Osteoblast (primary cell): ENCODE data around the gene PCCA. TPM values are rescaled to one million over a fixed set of nuclear protein-coding genes. Genes with fewer than 3 reads are reported as not detected.

ENCODE experiments used
- DNase-seq: peaks from one replicate; pipeline ENCODE4 v3.0.0; 2011; ENCODE audit warnings: low spot score, mixed read lengths; ENCODE audit not compliant: insufficient read length; ENCODE audit errors: missing footprints
- H2AFZ ChIP-seq: 2 replicates; pipeline ENCODE4 v1.6.0; 2011; ENCODE audit warnings: mild to moderate bottlenecking, low read length
- H3K27ac ChIP-seq: 2 replicates; pipeline ENCODE4 v1.5.1; 2011; ENCODE audit warnings: mild to moderate bottlenecking, low read depth, low read length, moderate library complexity
- H3K27me3 ChIP-seq: 2 replicates; pipeline ENCODE4 v1.6.0; 2012; ENCODE audit warnings: mild to moderate bottlenecking, control low read depth, inconsistent platforms, low read length, moderate library complexity; ENCODE audit not compliant: insufficient read depth
- H3K36me3 ChIP-seq: 2 replicates; pipeline ENCODE4 v1.5.1; 2011; ENCODE audit warnings: mild to moderate bottlenecking, low read length, control low read depth, moderate library complexity; ENCODE audit not compliant: insufficient read depth
- H3K4me1 ChIP-seq: 2 replicates; pipeline ENCODE4 v1.5.1; 2011; ENCODE audit warnings: mild to moderate bottlenecking, low read length, control low read depth, moderate library complexity; ENCODE audit not compliant: insufficient read depth
- H3K4me2 ChIP-seq: 2 replicates; pipeline ENCODE4 v1.6.0; 2011; ENCODE audit warnings: mild to moderate bottlenecking, low read length; ENCODE audit not compliant: insufficient read depth
- H3K4me3 ChIP-seq: fragments of 200-600 bp; sonication (generic); 3 replicates; pipeline ENCODE4 v1.5.1; 2012; ENCODE audit warnings: mild to moderate bottlenecking, low read length, inconsistent platforms; ENCODE audit not compliant: insufficient read depth
- H3K79me2 ChIP-seq: 2 replicates; pipeline ENCODE4 v1.6.0; 2012; ENCODE audit warnings: mild to moderate bottlenecking, low read length, control low read depth, inconsistent platforms; ENCODE audit not compliant: insufficient read depth
- H3K9me3 ChIP-seq: 2 replicates; pipeline ENCODE4 v1.5.1; 2011; ENCODE audit warnings: low read depth, low read length, control low read depth
- H4K20me1 ChIP-seq: 2 replicates; pipeline ENCODE4 v1.6.0; 2012; ENCODE audit warnings: mild to moderate bottlenecking, low read length, control low read depth; ENCODE audit not compliant: insufficient read depth
- total RNA-seq: library from RNA; depleted of rRNA; stranded (reverse); fragments of >200 nt; gene quantifications from 2 replicates; pipeline ENCODE4 v1.2.3, GENCODE V29; 2012
- TF ChIP-seq, protein P1 (sequence below): IDR thresholded peaks from 2 replicates; pipeline ENCODE4 v1.5.1; 2011; ENCODE audit warnings: mild to moderate bottlenecking, low read depth, low read length, moderate library complexity; ENCODE audit errors: extremely low read depth

PCCA gene
- total RNA-seq, 1 donor: 40.5 TPM

DNA sequence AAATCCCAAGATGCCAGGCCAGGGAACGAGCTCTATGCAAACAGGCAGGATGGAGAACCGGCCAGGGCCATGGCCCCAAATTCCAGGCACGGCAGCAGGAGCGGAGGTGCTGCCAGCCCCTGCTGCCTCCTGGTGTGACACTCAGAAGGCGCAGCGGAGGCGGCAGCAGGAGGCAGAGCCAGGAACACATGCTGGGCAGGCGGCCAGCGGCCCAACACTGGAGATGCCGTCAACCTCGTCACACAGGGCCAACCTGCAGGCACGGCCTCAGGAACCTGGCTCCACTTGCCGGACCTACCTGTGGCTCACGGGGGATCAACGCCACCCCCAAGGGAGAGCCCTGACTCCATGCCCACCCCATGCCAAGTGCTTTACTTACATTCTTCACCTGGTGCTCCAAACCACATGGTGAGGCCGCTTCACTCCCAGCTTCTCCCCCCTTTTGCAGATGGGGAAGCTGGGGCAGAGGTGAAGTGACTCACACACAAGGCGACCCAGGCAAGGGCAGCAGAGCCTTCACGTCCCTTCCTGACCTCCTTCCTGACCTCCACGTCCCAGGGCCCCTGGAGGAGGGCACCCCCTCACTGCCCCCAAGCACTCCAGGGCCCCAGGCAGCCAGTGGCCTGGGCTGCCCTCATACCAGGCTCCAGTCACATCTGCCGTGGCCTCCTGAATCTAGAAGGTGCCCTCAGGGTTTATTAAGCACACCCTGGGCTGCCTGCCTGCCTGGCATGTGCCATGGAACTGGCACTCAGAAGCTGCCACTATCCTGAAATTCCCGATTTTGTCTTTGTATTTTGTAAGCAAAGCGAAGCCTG, 456.2 kb downstream of the PCCA start:
- peak; percentile 38 for DNase-seq
- Histone ChIP-seq H4K20me1 (no peaks in the 10 kb centered on the region), H3K9me3 (no peaks in the 10 kb centered on the region), H3K36me3 (no peaks in the 10 kb centered on the region), H3K79me2 (no peaks in the 10 kb centered on the region), H3K4me1 (no peaks in the 10 kb centered on the region), H3K27ac (no peak overlapping the region), H3K4me3 (no peak overlapping the region), H3K4me2 (no peak overlapping the region), H3K27me3 (no peaks in the 10 kb centered on the region), H2AFZ (no peak overlapping the region)
- TF ChIP-seq, protein P1, sequence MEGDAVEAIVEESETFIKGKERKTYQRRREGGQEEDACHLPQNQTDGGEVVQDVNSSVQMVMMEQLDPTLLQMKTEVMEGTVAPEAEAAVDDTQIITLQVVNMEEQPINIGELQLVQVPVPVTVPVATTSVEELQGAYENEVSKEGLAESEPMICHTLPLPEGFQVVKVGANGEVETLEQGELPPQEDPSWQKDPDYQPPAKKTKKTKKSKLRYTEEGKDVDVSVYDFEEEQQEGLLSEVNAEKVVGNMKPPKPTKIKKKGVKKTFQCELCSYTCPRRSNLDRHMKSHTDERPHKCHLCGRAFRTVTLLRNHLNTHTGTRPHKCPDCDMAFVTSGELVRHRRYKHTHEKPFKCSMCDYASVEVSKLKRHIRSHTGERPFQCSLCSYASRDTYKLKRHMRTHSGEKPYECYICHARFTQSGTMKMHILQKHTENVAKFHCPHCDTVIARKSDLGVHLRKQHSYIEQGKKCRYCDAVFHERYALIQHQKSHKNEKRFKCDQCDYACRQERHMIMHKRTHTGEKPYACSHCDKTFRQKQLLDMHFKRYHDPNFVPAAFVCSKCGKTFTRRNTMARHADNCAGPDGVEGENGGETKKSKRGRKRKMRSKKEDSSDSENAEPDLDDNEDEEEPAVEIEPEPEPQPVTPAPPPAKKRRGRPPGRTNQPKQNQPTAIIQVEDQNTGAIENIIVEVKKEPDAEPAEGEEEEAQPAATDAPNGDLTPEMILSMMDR: no peak

DNA sequence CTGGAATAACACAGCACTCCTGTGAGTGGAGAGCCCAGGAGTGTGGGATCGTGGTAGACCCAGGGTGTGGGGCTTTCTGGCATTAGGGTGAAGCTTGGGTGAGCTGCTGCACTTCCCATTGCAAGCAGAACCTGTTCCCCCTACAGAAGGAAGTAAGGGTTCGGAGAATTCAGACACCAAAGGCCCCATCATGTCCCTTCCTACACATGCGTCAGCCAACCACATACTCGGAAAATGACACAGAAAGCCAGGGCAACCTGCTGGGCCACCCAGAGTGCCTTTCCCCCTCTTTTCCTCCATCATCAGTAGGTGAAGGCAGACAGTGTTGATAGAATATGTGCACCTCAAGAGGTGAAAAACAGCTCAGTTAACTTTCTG, 456.8 kb downstream of the PCCA start:
- Histone ChIP-seq H3K4me2 (no peak overlapping the region), H3K27ac (no peak overlapping the region), H3K9me3 (no peaks in the 10 kb centered on the region), H3K79me2 (no peaks in the 10 kb centered on the region), H3K36me3 (no peaks in the 10 kb centered on the region), H3K4me3 (no peak overlapping the region), H3K27me3 (no peaks in the 10 kb centered on the region), H4K20me1 (no peaks in the 10 kb centered on the region), H2AFZ (no peak overlapping the region), H3K4me1 (no peaks in the 10 kb centered on the region)
- peak; percentile 59 for DNase-seq
- TF ChIP-seq, protein P1: no peak

DNA sequence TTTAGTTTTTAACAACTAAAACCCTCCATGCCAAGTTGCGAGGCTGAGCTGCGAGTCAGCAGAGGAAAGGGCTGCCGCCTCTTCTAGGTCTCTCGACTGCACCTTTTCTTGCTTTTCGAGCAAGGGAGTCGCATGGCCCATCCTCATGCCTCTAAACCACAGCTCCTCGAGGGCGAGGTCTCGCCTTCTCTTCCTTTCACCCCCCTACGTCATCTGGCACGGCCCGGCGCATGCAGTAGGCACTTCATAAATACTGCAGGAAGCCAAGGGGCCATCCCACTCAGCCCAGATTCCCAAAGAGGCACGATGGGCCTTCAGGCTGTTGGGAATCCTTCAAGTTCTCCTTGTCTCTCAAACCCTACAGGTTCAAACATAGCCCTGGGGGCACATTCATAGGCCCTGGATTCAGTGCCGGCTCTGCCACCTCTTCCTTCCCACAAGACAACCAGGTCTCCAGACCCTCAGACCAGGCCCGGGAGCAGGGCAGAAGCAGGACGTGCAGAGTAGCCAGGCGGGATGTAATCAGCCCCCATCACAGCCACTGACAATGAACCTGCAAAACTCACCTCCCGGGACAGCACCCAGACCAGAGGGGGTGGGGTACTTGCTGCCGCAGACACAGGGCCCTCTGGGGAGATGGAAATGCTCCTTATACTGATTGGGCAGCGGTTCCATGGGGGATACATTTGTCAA, 458.0 kb downstream of the PCCA start:
- H3K79me2 ChIP-seq: no peaks in the 10 kb centered on the region
- peak; percentile 50 for DNase-seq
- no peak overlapping the region for H3K27ac ChIP-seq
- H3K9me3 ChIP-seq: no peaks in the 10 kb centered on the region
- no peaks in the 10 kb centered on the region for H3K4me1 ChIP-seq
- no peak overlapping the region for H3K4me3 ChIP-seq
- H3K36me3 ChIP-seq: no peaks in the 10 kb centered on the region
- TF ChIP-seq, protein P1: no peak
- H3K27me3 ChIP-seq: no peaks in the 10 kb centered on the region
- no peak overlapping the region for H3K4me2 ChIP-seq
- H4K20me1 ChIP-seq: no peaks in the 10 kb centered on the region
- H2AFZ ChIP-seq: no peak overlapping the region

DNA sequence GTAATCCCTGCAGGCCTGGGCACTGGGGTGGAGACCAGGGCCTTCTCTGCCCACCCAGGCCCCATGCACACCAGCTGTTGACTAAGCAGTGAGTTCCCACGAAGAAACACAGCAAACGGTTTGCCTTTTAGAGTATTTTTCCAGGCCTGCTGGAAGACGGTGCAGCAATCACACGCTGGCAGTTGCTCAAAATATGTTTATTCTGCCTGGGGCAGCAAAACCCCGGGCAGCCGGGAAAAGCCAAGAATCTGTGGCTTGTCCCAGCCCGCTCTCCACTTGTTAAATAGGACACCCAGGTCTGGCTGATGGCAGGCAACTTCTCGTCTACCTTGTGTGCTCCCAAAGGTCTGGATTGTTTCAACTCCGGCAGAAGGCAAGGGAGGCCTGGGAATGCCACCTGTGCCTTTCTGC, 458.9 kb downstream of the PCCA start:
- Histone ChIP-seq H3K27me3 (no peaks in the 10 kb centered on the region), H3K79me2 (no peaks in the 10 kb centered on the region), H3K27ac (no peak overlapping the region), H4K20me1 (no peaks in the 10 kb centered on the region), H3K4me3 (no peak overlapping the region), H2AFZ (no peak overlapping the region), H3K36me3 (no peaks in the 10 kb centered on the region), H3K4me2 (no peak overlapping the region), H3K9me3 (no peaks in the 10 kb centered on the region), H3K4me1 (no peaks in the 10 kb centered on the region)
- TF ChIP-seq, protein P1: no peak
- peak; percentile 62 for DNase-seq
